Measurements from ENCODE around the gene FBP1.

- TF ChIP-seq CTCF (IDR thresholded peaks at IDR 0.05) (no peak), POLR2A (IDR thresholded peaks at IDR 0.05) (no peak)
These were observed 38.6 kb upstream of the FBP1 start for GRCh38 chr9:94677929-94678328.
